GM23338 (cell line): ENCODE measurements around the gene FMN1. TPM values are rescaled to one million over a fixed set of nuclear protein-coding genes. Genes with fewer than 3 reads are reported as not detected.

Experiments used
- ATAC-seq: fragments of 200-7000 bp; cut with Tn5 transposase; 3 replicates; pipeline ENCODE4 v1.9.1; 2020
- DNase-seq: peaks from one replicate; pipeline ENCODE4 v3.0.0-alpha.2; 2015; ENCODE audit warnings: low spot score
- H2AFZ ChIP-seq: fragments of 200-600 bp; sonication (generic); 2 replicates; pipeline ENCODE4 v1.8.0; 2016; ENCODE audit warnings: antibody characterized with exemption, mild to moderate bottlenecking, moderate library complexity
- H3F3A ChIP-seq: fragments of 200-600 bp; sonication (generic); replicated peaks from 2 replicates; pipeline ENCODE4 v1.8.0; 2017; ENCODE audit warnings: antibody characterized with exemption, mixed run types, low read depth
- H3K27ac ChIP-seq: fragments of 200-600 bp; sonication (generic); 2 replicates; pipeline ENCODE4 v1.6.1; 2016; ENCODE audit warnings: low read depth
- H3K27me3 ChIP-seq: fragments of 200-600 bp; sonication (generic); 2 replicates; pipeline ENCODE4 v1.8.0; 2016; ENCODE audit warnings: mild to moderate bottlenecking, mixed run types, moderate library complexity; ENCODE audit not compliant: insufficient read depth
- H3K36me3 ChIP-seq: fragments of 200-600 bp; sonication (generic); 2 replicates; pipeline ENCODE4 v1.8.0; 2016; ENCODE audit warnings: mild to moderate bottlenecking; ENCODE audit not compliant: insufficient read depth
- H3K4me1 ChIP-seq: fragments of 200-600 bp; sonication (generic); 2 replicates; pipeline ENCODE4 v1.8.0; 2016; ENCODE audit warnings: mild to moderate bottlenecking, moderate library complexity; ENCODE audit not compliant: insufficient read depth
- H3K4me2 ChIP-seq: fragments of 200-600 bp; sonication (generic); 2 replicates; pipeline ENCODE4 v1.7.1; 2017; ENCODE audit warnings: mixed run types
- H3K4me3 ChIP-seq: fragments of 200-600 bp; sonication (generic); 2 replicates; pipeline ENCODE4 v1.6.1; 2016; ENCODE audit warnings: mixed run types
- H3K79me2 ChIP-seq: fragments of 200-600 bp; sonication (generic); replicated peaks from 2 replicates; pipeline ENCODE4 v1.8.0; 2017; ENCODE audit warnings: mild to moderate bottlenecking; ENCODE audit not compliant: insufficient read depth
- H3K9me2 ChIP-seq: fragments of 200-600 bp; sonication (generic); 2 replicates; pipeline ENCODE4 v1.8.0; 2017; ENCODE audit not compliant: insufficient read depth
- H4K20me1 ChIP-seq: fragments of 200-600 bp; sonication (generic); replicated peaks from 2 replicates; pipeline ENCODE4 v1.8.0; 2017; ENCODE audit warnings: mild to moderate bottlenecking; ENCODE audit not compliant: insufficient read depth
- H3K27ac Mint-ChIP-seq: 2 replicates; pipeline ENCODE4 v1.8.0; 2020; ENCODE audit warnings: inconsistent platforms, mild to moderate bottlenecking, moderate library complexity, mixed read lengths
- H3K27me3 Mint-ChIP-seq: 3 replicates; pipeline ENCODE4 v1.8.0; 2022; ENCODE audit warnings: low read depth, mild to moderate bottlenecking, moderate library complexity, mixed read lengths, inconsistent platforms; ENCODE audit not compliant: insufficient read depth, poor library complexity
- H3K36me3 Mint-ChIP-seq: 3 replicates; pipeline ENCODE4 v1.8.0; 2021; ENCODE audit warnings: low read depth, mild to moderate bottlenecking, inconsistent platforms, moderate library complexity, mixed read lengths
- H3K4me1 Mint-ChIP-seq: 3 replicates; pipeline ENCODE4 v1.8.0; 2020; ENCODE audit warnings: mild to moderate bottlenecking, inconsistent platforms, mixed read lengths
- H3K4me3 Mint-ChIP-seq: 3 replicates; pipeline ENCODE4 v1.8.0; 2021; ENCODE audit warnings: moderate library complexity, mild to moderate bottlenecking, inconsistent platforms, mixed read lengths
- H3K9me3 Mint-ChIP-seq: 3 replicates; pipeline ENCODE4 v1.8.0; 2020; ENCODE audit warnings: moderate library complexity, mild to moderate bottlenecking, inconsistent platforms, mixed read lengths
- CREB1 ChIP-seq: fragments of 250-450 bp; sonication (Bioruptor Pico); IDR thresholded peaks from 2 replicates; pipeline ENCODE4 v1.5.0; 2020; ENCODE audit warnings: low read depth, mild to moderate bottlenecking, moderate library complexity
- CTCF ChIP-seq, 2 experiments: fragments of 200-600 bp in 1 of 2; sonication (generic) in 1 of 2; conservative IDR thresholded peaks; 2 replicates each; pipeline versions ENCODE4 v1.5.1 to v1.6.1; 2016 to 2017; ENCODE audit warnings: antibody characterized with exemption in 2 of 2, low read depth in 2 of 2, mild to moderate bottlenecking in 2 of 2, moderate library complexity in 1 of 2
- ETS1 ChIP-seq: IDR thresholded peaks from 2 replicates; pipeline ENCODE4 v1.6.1; 2016; ENCODE audit warnings: antibody characterized with exemption
- POLR2AphosphoS5 ChIP-seq: IDR thresholded peaks from 2 replicates; pipeline ENCODE4 v1.6.1; 2016; ENCODE audit warnings: antibody characterized with exemption, low read depth
- STAT1 ChIP-seq: IDR thresholded peaks from one replicate; pipeline ENCODE4 v1.6.1; 2016; ENCODE audit warnings: antibody characterized with exemption; ENCODE audit not compliant: unreplicated experiment
- ZNF114 ChIP-seq: fragments of 250-450 bp; sonication (Bioruptor Pico); IDR thresholded peaks from 2 replicates; pipeline ENCODE4 v1.5.0; 2020; ENCODE audit warnings: mild to moderate bottlenecking, moderate library complexity
- ZNF331 ChIP-seq: fragments of 250-450 bp; sonication (Bioruptor Pico); IDR thresholded peaks from 2 replicates; pipeline ENCODE4 v1.5.0; 2020; ENCODE audit warnings: low read depth, mild to moderate bottlenecking, moderate library complexity
- ZNF462 ChIP-seq: fragments of 250-450 bp; sonication (Bioruptor Pico); IDR thresholded peaks from 2 replicates; pipeline ENCODE4 v1.5.0; 2020; ENCODE audit warnings: mild to moderate bottlenecking, moderate library complexity
- polyA plus RNA-seq: library from polyadenylated mRNA; unstranded; fragments of >200 nt; fragmentation: Nextera tagmentation; extraction: Ambion mirVana; gene quantifications from 2 replicates; pipeline ENCODE4 v1.2.1, GENCODE V29; 2016
- total RNA-seq: library from RNA; depleted of rRNA; stranded (reverse); fragments of >200 nt; shearing (Covaris generic); gene quantifications from 2 replicates; pipeline ENCODE4 v1.2.3, GENCODE V29; 2014

Gene FMN1
- total and polyA plus RNA-seq, 2 experiments from 2014 or later, result 1.2 to 1.6 TPM

GRCh38 chr15:32946210-32946609 is 248.3 kb downstream of the FMN1 start:
- ATAC-seq, result no peak
- Histone ChIP-seq H4K20me1 (no peaks in the 10 kb centered on the region), H3K9me2 (0 out of 2 replicates have a peak, but pooled peaks cover 3% of the 10 kb centered on the region), H3F3A (no peaks in the 10 kb centered on the region), H3K79me2 (no peaks in the 10 kb centered on the region), H3K27ac (no peak overlapping the region), H2AFZ (no peak overlapping the region), H3K4me1 (no peaks in the 10 kb centered on the region), H3K36me3 (no peaks in the 10 kb centered on the region), H3K4me3 (no peak overlapping the region), H3K27me3 (no peaks in the 10 kb centered on the region), H3K4me2 (no peak overlapping the region)
- no peaks in the 10 kb centered on the region for H3K36me3 Mint-ChIP-seq
- no peak for TF ChIP-seq ETS1
- no peak for TF ChIP-seq POLR2AphosphoS5
- TF ChIP-seq ZNF114 (CRISPR knock-in tag), result no peak
- TF ChIP-seq CREB1 (CRISPR knock-in tag), result no peak
- no peak for TF ChIP-seq ZNF331
- TF ChIP-seq STAT1, result no peak
- no peak for TF ChIP-seq ZNF462 (CRISPR knock-in tag)
- no peak for TF ChIP-seq CTCF (conservative IDR thresholded peaks at IDR 0.05; ENCODE audit: low read depth in 2 of 2)
- H3K9me3 Mint-ChIP-seq, result no peaks in the 10 kb centered on the region
- peaks cover 4% of the 10 kb centered on the region; the same call in 2 of the 3 replicates for H3K4me1 Mint-ChIP-seq
- H3K27me3 Mint-ChIP-seq, result no peaks in the 10 kb centered on the region
- no peak for DNase-seq
- no peak overlapping the region for H3K27ac Mint-ChIP-seq
- no peak overlapping the region for H3K4me3 Mint-ChIP-seq
